Measurements from ENCODE around the gene SHCBP1L. TPM values are rescaled to one million over a fixed set of nuclear protein-coding genes. Genes with fewer than 3 reads are reported as not detected.

Gene SHCBP1L
- total RNA-seq, 1 experiment from 2014 or later: not detected

GRCh38 chr1:182867861-182868260 is 85.1 kb downstream of the SHCBP1L start:
- H4K91ac ChIP-seq (ENCODE audit: insufficient read length, low read depth, low read length): no peak overlapping the region
- Mint-ChIP-seq H3K4me1 (no peaks in the 10 kb centered on the region), H3K36me3 (ENCODE audit: insufficient read depth in 1 of 3, low read depth in 3 of 3) (peaks cover 67 to 97% (median 92%) of the 10 kb centered on the region in 3 experiments; a peak in 6 of 7 replicates), H3K9me3 (no peaks in the 10 kb centered on the region), H3K4me3 (no peak overlapping the region), H3K27me3 (ENCODE audit: low read depth) (no peaks in the 10 kb centered on the region), H3K27ac (peak overlapping the region in 1 of 3 experiments; percentile 30; a peak in 1 of 7 replicates)
- no peaks in the 10 kb centered on the region for H3K79me2 ChIP-seq (ENCODE audit: insufficient read depth, low read length)
- H2BK20ac ChIP-seq (ENCODE audit: low read depth, low read length, poor library complexity, severe bottlenecking): no peak overlapping the region
- no peak for TF ChIP-seq CTCF (conservative IDR thresholded peaks at IDR 0.05)
- peaks cover 4% of the 10 kb centered on the region for H3K79me1 ChIP-seq (ENCODE audit: insufficient read depth, low read depth, low read length, poor library complexity, severe bottlenecking)
- H3K4me2 ChIP-seq (ENCODE audit: insufficient read depth, insufficient read length, low read length): no peak overlapping the region
- H3K4ac ChIP-seq (ENCODE audit: low read depth, low read length): no peak overlapping the region
- H2BK5ac ChIP-seq (ENCODE audit: insufficient read length, low read length): no peak overlapping the region
- H3K23me2 ChIP-seq (ENCODE audit: insufficient read length, low read depth, low read length, poor library complexity, severe bottlenecking): no peaks in the 10 kb centered on the region
- H2BK12ac ChIP-seq (ENCODE audit: insufficient read length, low read depth, low read length): no peak overlapping the region
- no peak overlapping the region for H4K5ac ChIP-seq (ENCODE audit: insufficient read length, low read depth, low read length)
- peaks cover 5% of the 10 kb centered on the region for H4K20me1 ChIP-seq (ENCODE audit: control insufficient read depth, insufficient read depth, insufficient read length)
- H2AFZ ChIP-seq (ENCODE audit: low read length): no peak overlapping the region
- no peak overlapping the region for H2BK15ac ChIP-seq (ENCODE audit: low read depth, low read length)
- H3K18ac ChIP-seq (ENCODE audit: insufficient read length, low read depth, low read length): no peak overlapping the region
- H4K8ac ChIP-seq (replicated peaks; ENCODE audit: insufficient read length, low read depth, low read length): no peak overlapping the region
- no peak overlapping the region for H3K23ac ChIP-seq (ENCODE audit: insufficient read length, low read depth, low read length)
- H3K4me1 ChIP-seq (ENCODE audit: insufficient read depth, low read length): no peaks in the 10 kb centered on the region
- H3K27me3 ChIP-seq (ENCODE audit: insufficient read depth, low read length): no peaks in the 10 kb centered on the region
- no peak overlapping the region for H3T11ph ChIP-seq (ENCODE audit: low read length)
- no peaks in the 10 kb centered on the region for H3K9me3 ChIP-seq (ENCODE audit: control insufficient read depth, low read depth, low read length)
- no peak overlapping the region for H3K9ac ChIP-seq (ENCODE audit: extremely low read depth, insufficient read length, low read length)
- H2AK5ac ChIP-seq (ENCODE audit: insufficient read length, low read length): no peak overlapping the region
- no peak for DNase-seq
- no peak overlapping the region for H3K27ac ChIP-seq (ENCODE audit: insufficient read length, low read depth, low read length)
- H3K56ac ChIP-seq (ENCODE audit: insufficient read length, low read depth, low read length): no peak overlapping the region
- no peak overlapping the region for H2BK120ac ChIP-seq (ENCODE audit: low read depth, low read length, poor library complexity, severe bottlenecking)
- H3K14ac ChIP-seq (ENCODE audit: insufficient read depth, low read length): no peak overlapping the region
